Hepatocyte (in vitro differentiated cells): ENCODE results near the gene ACER1. TPM values are rescaled to one million over a fixed set of nuclear protein-coding genes. Genes with fewer than 3 reads are reported as not detected.

Experiments
- DNase-seq: peaks from one replicate; pipeline ENCODE4 v3.0.0-alpha.2; 2016; ENCODE audit warnings: low spot score
- H2AFZ ChIP-seq: fragments of 200-600 bp; sonication (generic); 2 replicates; pipeline ENCODE4 v1.6.0; 2016; ENCODE audit warnings: antibody characterized with exemption, mild to moderate bottlenecking
- H3K27ac ChIP-seq: fragments of 200-600 bp; sonication (generic); 2 replicates; pipeline ENCODE4 v1.5.1; 2016; ENCODE audit warnings: mild to moderate bottlenecking
- H3K27me3 ChIP-seq: fragments of 200-600 bp; sonication (generic); 2 replicates; pipeline ENCODE4 v1.6.1; 2016
- H3K36me3 ChIP-seq: fragments of 200-600 bp; sonication (generic); replicated peaks from 2 replicates; pipeline ENCODE4 v1.5.1; 2016; ENCODE audit warnings: low read depth; ENCODE audit not compliant: insufficient read depth
- H3K4me1 ChIP-seq: fragments of 200-600 bp; sonication (generic); 2 replicates; pipeline ENCODE4 v1.5.1; 2016; ENCODE audit warnings: mild to moderate bottlenecking, moderate library complexity; ENCODE audit not compliant: insufficient read depth
- H3K4me2 ChIP-seq: fragments of 200-600 bp; sonication (generic); 2 replicates; pipeline ENCODE4 v1.6.0; 2016
- H3K4me3 ChIP-seq: fragments of 200-600 bp; sonication (generic); 2 replicates; pipeline ENCODE4 v1.5.1; 2016; ENCODE audit warnings: mild to moderate bottlenecking
- H3K79me2 ChIP-seq: fragments of 200-600 bp; sonication (generic); 2 replicates; pipeline ENCODE4 v1.6.0; 2017; ENCODE audit warnings: mild to moderate bottlenecking
- H3K9me2 ChIP-seq: fragments of 200-600 bp; sonication (generic); replicated peaks from 2 replicates; pipeline ENCODE4 v1.6.0; 2017; ENCODE audit warnings: mild to moderate bottlenecking; ENCODE audit not compliant: insufficient read depth
- H3K9me3 ChIP-seq: fragments of 200-600 bp; sonication (generic); 2 replicates; pipeline ENCODE4 v1.5.1; 2016; ENCODE audit warnings: low read depth, mild to moderate bottlenecking
- H4K20me1 ChIP-seq: fragments of 200-600 bp; sonication (generic); 2 replicates; pipeline ENCODE4 v1.6.0; 2016; ENCODE audit warnings: mild to moderate bottlenecking; ENCODE audit not compliant: insufficient read depth, poor library complexity, severe bottlenecking
- CTCF ChIP-seq: fragments of 200-600 bp; sonication (generic); IDR thresholded peaks from 2 replicates; pipeline ENCODE4 v1.5.1; 2016; ENCODE audit warnings: antibody characterized with exemption, mild to moderate bottlenecking; ENCODE audit not compliant: poor library complexity
- EZH2 ChIP-seq: fragments of 200-600 bp; sonication (generic); IDR thresholded peaks from 2 replicates; pipeline ENCODE4 v1.6.1; 2016; ENCODE audit warnings: antibody characterized with exemption, mild to moderate bottlenecking, borderline replicate concordance
- EZH2phosphoT487 ChIP-seq: fragments of 200-600 bp; sonication (generic); IDR thresholded peaks from one replicate; pipeline ENCODE4 v1.6.1; 2018; ENCODE audit warnings: antibody characterized with exemption, mild to moderate bottlenecking, low read depth, moderate library complexity; ENCODE audit not compliant: unreplicated experiment, severe bottlenecking
- WGBS: methylation state at CpG from one replicate; pipeline ENCODE4 v1.1.6; 2016; ENCODE audit warnings: low lambda C conversion rate; ENCODE audit errors: missing lambda C conversion rate; 5-methylcytosine and 5-hydroxymethylcytosine counted together
- polyA plus RNA-seq: library from polyadenylated mRNA; unstranded; fragments of >200 nt; fragmentation: Nextera tagmentation; extraction: Ambion mirVana; gene quantifications from 2 replicates; pipeline ENCODE4 v1.2.1, GENCODE V29; 2016
- total RNA-seq: library from RNA; depleted of rRNA; stranded (reverse); fragments of >200 nt; gene quantifications from 2 replicates; pipeline ENCODE4 v1.2.3, GENCODE V29; 2014

ACER1 gene
- total and polyA plus RNA-seq, 2 experiments from 2014 or later: not detected

GRCh38 chr19:6374161-6374709 lies 40.8 kb upstream of the ACER1 start:
- no peak for DNase-seq
- TF ChIP-seq CTCF: no peak
- no peak for TF ChIP-seq EZH2
- TF ChIP-seq EZH2phosphoT487: no peak
- 90% methylated on average over 29 of the region's 29 CpGs for WGBS
- Histone ChIP-seq H3K27ac (peak overlapping the region; percentile 67), H3K9me2 (no peaks in the 10 kb centered on the region), H3K4me1 (peaks cover 5% of the 10 kb centered on the region), H3K4me3 (no peak overlapping the region), H3K9me3 (no peaks in the 10 kb centered on the region), H4K20me1 (no peaks in the 10 kb centered on the region), H3K36me3 (no peaks in the 10 kb centered on the region), H3K27me3 (no peaks in the 10 kb centered on the region), H2AFZ (no peak overlapping the region), H3K79me2 (peaks cover 3% of the 10 kb centered on the region), H3K4me2 (peak overlapping the region; percentile 80)

GRCh38 chr19:6373813-6374108 lies 40.3 kb upstream of the ACER1 start:
- Histone ChIP-seq H3K79me2 (peaks cover 3% of the 10 kb centered on the region), H3K9me2 (no peaks in the 10 kb centered on the region), H3K27ac (peak overlapping the region; percentile 67), H3K27me3 (no peaks in the 10 kb centered on the region), H3K4me3 (peak overlapping the region; percentile 0), H3K4me2 (peak overlapping the region; percentile 80), H3K36me3 (no peaks in the 10 kb centered on the region), H3K9me3 (no peaks in the 10 kb centered on the region), H2AFZ (no peak overlapping the region), H3K4me1 (peaks cover 5% of the 10 kb centered on the region), H4K20me1 (no peaks in the 10 kb centered on the region)
- no peak for TF ChIP-seq EZH2phosphoT487
- TF ChIP-seq EZH2: no peak
- TF ChIP-seq CTCF: no peak
- no peak for DNase-seq
- 28% methylated on average over 5 of the region's 5 CpGs for WGBS

DNA sequence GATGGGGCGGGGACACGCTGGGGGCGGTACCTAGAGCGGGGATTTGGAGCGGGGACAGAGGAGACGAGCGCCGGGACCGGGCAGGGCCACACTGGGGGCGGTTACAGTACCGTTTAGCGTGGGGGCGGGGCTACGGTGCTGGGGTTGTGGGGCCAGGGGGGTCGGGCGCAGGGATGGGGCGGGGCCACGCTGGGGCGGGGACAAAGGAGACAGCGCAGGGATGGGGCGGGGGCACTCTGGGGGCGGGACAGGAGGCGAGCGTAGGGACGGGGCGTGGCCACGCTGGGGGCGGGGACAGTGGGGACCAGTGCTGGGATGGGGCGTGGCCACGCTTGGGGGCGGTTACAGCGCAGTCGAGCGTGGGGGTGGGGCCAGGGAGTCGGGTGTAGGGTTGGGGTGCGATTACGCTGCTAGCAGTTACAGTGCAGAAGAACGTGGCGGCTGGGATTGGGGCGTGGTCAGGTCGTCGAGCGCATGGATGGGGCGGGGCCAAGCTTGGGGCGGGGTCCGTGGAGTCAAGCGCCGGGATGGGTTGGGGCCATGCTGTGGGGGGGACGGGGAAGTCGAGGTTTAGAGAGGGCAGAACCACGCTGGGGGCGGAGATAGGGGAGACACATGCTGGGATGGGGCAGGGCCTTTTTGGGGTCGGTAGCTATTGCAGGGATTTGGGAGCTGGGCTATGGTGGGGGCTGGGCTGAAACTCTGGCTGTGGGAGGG lies 39.8 kb upstream of the ACER1 start:
- Histone ChIP-seq H3K27ac (peak overlapping the region; percentile 99), H3K4me2 (peak overlapping the region; percentile 80), H3K36me3 (no peaks in the 10 kb centered on the region), H3K4me1 (peaks cover 5% of the 10 kb centered on the region), H2AFZ (peak overlapping the region; percentile 61), H3K9me3 (no peaks in the 10 kb centered on the region), H3K27me3 (no peaks in the 10 kb centered on the region), H3K9me2 (no peaks in the 10 kb centered on the region), H4K20me1 (no peaks in the 10 kb centered on the region), H3K79me2 (peaks cover 3% of the 10 kb centered on the region), H3K4me3 (peak overlapping the region; percentile 80)
- DNase-seq: peak; percentile 100
- TF ChIP-seq EZH2phosphoT487: no peak
- no peak for TF ChIP-seq EZH2
- no peak for TF ChIP-seq CTCF
- WGBS: 0% methylated on average over 6 of the region's 53 CpGs
